ENCODE measurements around the gene FAR2.

The FAR2 gene

GRCh38 chr12:29146196-29146595 lies 2.9 kb upstream of the FAR2 start:
- TF ChIP-seq, protein P1, sequence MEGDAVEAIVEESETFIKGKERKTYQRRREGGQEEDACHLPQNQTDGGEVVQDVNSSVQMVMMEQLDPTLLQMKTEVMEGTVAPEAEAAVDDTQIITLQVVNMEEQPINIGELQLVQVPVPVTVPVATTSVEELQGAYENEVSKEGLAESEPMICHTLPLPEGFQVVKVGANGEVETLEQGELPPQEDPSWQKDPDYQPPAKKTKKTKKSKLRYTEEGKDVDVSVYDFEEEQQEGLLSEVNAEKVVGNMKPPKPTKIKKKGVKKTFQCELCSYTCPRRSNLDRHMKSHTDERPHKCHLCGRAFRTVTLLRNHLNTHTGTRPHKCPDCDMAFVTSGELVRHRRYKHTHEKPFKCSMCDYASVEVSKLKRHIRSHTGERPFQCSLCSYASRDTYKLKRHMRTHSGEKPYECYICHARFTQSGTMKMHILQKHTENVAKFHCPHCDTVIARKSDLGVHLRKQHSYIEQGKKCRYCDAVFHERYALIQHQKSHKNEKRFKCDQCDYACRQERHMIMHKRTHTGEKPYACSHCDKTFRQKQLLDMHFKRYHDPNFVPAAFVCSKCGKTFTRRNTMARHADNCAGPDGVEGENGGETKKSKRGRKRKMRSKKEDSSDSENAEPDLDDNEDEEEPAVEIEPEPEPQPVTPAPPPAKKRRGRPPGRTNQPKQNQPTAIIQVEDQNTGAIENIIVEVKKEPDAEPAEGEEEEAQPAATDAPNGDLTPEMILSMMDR (IDR thresholded peaks at IDR 0.05; ENCODE audit: low read depth, low read length), result no peak
- no peak overlapping the region for H3K4me3 ChIP-seq (ENCODE audit: low read depth, low read length)

- TF ChIP-seq, protein P1 (IDR thresholded peaks at IDR 0.05; ENCODE audit: low read depth, low read length), result no peak
- peak overlapping the region; percentile 79 for H3K4me3 ChIP-seq (ENCODE audit: low read depth, low read length)
Observed at GRCh38 chr12:29147731-29148595, 1.1 kb upstream of the FAR2 start.

DNA sequence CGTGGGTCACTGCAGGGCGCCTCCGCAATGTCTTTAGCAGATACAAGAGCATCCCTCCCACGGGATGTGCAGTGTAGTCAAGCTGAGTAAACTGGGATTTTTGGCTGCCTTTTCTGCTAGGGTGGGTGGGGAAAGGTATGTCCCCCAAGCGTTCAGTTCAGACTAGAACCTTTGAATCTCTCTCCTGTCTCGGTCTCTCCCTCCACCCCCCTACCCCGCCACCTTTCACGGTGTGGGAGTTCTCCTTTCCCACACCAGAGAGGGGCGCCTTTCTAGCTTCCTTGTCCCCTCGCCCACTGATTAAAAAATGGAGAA lies 525 bp upstream of the FAR2 start:
- H3K4me3 ChIP-seq (ENCODE audit: low read depth, low read length), result peak overlapping the region; percentile 79
- TF ChIP-seq, protein P1 (IDR thresholded peaks at IDR 0.05; ENCODE audit: low read depth, low read length), result no peak

GRCh38 chr12:29149691-29150281 lies 708 bp downstream of the FAR2 start:
- peak overlapping the region; percentile 79 for H3K4me3 ChIP-seq (ENCODE audit: low read depth, low read length)
- TF ChIP-seq, protein P1 (IDR thresholded peaks at IDR 0.05; ENCODE audit: low read depth, low read length), result no peak

DNA sequence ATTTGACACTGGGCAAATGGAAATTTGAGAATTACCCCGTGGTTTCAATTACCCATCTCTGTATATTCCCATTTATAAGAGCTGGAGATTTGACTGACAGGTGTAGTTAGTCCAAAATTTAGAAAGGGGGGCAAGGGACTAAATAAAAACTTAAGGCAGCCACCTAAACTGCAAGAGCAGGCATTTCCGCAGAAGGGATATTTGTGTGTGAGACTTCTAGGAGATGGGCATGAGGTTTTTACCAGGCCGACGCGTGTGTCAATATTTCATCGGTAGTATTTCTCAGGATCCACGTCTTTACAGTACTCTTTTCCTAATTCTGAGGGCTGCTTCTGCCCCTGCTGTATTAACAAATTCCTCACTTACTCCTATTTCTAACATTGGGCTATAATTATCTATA lies 1.4 kb downstream of the FAR2 start:
- H3K4me3 ChIP-seq (ENCODE audit: low read depth, low read length), result no peak overlapping the region

DNA sequence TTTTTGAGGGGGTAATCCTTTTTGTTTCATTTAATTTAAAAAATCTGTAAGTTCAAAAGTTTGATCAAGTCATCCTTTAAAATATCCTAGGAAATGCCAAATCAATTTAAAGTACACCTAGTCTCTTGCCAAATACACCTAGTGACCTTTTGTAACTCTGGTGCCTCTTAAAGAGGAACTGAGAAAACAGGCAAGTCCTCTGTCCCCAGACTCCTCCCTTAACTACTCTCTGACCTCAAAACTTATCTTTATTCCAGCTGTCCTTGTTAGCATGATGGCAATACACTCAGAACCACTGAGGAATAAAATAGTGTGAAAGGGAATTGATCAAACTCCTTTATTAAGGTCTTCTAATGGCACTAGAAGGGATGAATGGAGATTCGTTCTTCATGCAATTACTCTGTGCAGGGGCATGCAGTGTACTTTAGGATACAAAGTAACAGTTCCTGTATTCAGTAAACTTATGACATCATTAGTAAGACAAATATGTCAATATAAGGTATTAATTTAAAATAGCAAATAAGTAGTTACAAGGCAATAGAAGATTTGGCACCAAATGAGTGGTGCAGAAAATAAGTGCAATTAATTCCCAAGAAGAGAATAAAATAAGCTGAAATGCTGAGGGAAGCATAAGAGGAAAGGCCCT lies 3.3 kb downstream of the FAR2 start:
- H3K4me3 ChIP-seq (ENCODE audit: low read depth, low read length), result no peak overlapping the region
- TF ChIP-seq, protein P1 (IDR thresholded peaks at IDR 0.05; ENCODE audit: low read depth, low read length), result no peak

More for the DNA sequence above, 1.4 kb downstream of the FAR2 start:
- TF ChIP-seq, protein P1 (IDR thresholded peaks at IDR 0.05; ENCODE audit: low read depth, low read length), result no peak

Data from WI38 (cell line).